ENCODE data around the gene DUS3L.

DNA sequence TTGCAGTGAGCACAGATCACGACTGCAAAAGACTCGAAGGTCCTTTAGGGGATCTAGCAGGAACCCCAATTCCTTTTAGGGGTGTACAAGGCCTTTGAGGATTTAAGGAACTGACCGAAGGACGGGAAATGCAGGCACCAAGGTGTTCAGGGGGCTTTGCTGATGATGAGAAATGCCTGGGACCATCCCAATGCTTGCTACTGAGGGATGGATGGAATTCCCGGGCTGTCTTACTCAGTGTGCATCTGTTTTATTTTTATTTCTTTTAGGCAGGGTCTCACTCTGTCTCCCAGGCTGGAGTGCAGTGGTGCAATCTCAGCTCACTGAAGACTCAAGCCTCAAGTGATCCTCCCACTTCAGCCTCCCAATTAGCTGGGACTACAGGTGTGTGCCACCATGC, 17.7 kb downstream of the DUS3L start:
- TF ChIP-seq POLR2A (IDR thresholded peaks at IDR 0.05): no peak
- TF ChIP-seq, protein P1, sequence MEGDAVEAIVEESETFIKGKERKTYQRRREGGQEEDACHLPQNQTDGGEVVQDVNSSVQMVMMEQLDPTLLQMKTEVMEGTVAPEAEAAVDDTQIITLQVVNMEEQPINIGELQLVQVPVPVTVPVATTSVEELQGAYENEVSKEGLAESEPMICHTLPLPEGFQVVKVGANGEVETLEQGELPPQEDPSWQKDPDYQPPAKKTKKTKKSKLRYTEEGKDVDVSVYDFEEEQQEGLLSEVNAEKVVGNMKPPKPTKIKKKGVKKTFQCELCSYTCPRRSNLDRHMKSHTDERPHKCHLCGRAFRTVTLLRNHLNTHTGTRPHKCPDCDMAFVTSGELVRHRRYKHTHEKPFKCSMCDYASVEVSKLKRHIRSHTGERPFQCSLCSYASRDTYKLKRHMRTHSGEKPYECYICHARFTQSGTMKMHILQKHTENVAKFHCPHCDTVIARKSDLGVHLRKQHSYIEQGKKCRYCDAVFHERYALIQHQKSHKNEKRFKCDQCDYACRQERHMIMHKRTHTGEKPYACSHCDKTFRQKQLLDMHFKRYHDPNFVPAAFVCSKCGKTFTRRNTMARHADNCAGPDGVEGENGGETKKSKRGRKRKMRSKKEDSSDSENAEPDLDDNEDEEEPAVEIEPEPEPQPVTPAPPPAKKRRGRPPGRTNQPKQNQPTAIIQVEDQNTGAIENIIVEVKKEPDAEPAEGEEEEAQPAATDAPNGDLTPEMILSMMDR (IDR thresholded peaks at IDR 0.05 in 8 of 11, conservative IDR thresholded peaks at IDR 0.05 in 3 of 11): no peak
- TF ChIP-seq POLR2AphosphoS5 (IDR thresholded peaks at IDR 0.05): no peak

All from spleen (tissue), 7 donors.